ENCODE results near the gene GRIA3.
"Not testable (repeated sequence)": the region's sequence is repeated elsewhere in the genome, so short reads cannot be mapped to it uniquely, and the experiment has no call there.

GRIA3 gene

GRCh38 chrX:123272630-123273029 is 88.6 kb downstream of the GRIA3 start:
- no peak overlapping the region for H3K4me3 ChIP-seq (ENCODE audit: control insufficient read depth, low read depth, low read length)
- no peak for DNase-seq (ENCODE audit: low read depth)
- no peak for TF ChIP-seq CTCF (conservative IDR thresholded peaks at IDR 0.05; ENCODE audit: control insufficient read depth, insufficient read depth, low read depth, low read length)

- TF ChIP-seq CTCF (conservative IDR thresholded peaks at IDR 0.05; ENCODE audit: control insufficient read depth, insufficient read depth, low read depth, low read length) = no peak
- DNase-seq (ENCODE audit: low read depth) = no peak
- H3K4me3 ChIP-seq (ENCODE audit: control insufficient read depth, low read depth, low read length) = no peak overlapping the region
Measured at GRCh38 chrX:123274796-123275195, 90.7 kb downstream of the GRIA3 start.

GRCh38 chrX:123277347-123277746 is 93.3 kb downstream of the GRIA3 start:
- no peak overlapping the region for H3K4me3 ChIP-seq (ENCODE audit: control insufficient read depth, low read depth, low read length)
- DNase-seq (ENCODE audit: low read depth) = no peak
- TF ChIP-seq CTCF (conservative IDR thresholded peaks at IDR 0.05; ENCODE audit: control insufficient read depth, insufficient read depth, low read depth, low read length) = no peak

- H3K4me3 ChIP-seq (ENCODE audit: control insufficient read depth, low read depth, low read length) = no peak overlapping the region
- TF ChIP-seq CTCF (conservative IDR thresholded peaks at IDR 0.05; ENCODE audit: control insufficient read depth, insufficient read depth, low read depth, low read length) = peak; percentile 3
- no peak for DNase-seq (ENCODE audit: low read depth)
Measured at GRCh38 chrX:123277821-123278220, 93.7 kb downstream of the GRIA3 start.

- no peak for TF ChIP-seq CTCF (conservative IDR thresholded peaks at IDR 0.05; ENCODE audit: control insufficient read depth, insufficient read depth, low read depth, low read length)
- H3K4me3 ChIP-seq (ENCODE audit: control insufficient read depth, low read depth, low read length) = no peak overlapping the region
- no peak for DNase-seq (ENCODE audit: low read depth)
Measured at GRCh38 chrX:123282241-123282640, 98.2 kb downstream of the GRIA3 start.

GRCh38 chrX:123283407-123283806 is 99.3 kb downstream of the GRIA3 start:
- not testable (repeated sequence) for H3K4me3 ChIP-seq (ENCODE audit: control insufficient read depth, low read depth, low read length); DNase-seq (ENCODE audit: low read depth)

- no peak overlapping the region for H3K4me3 ChIP-seq (ENCODE audit: control insufficient read depth, low read depth, low read length)
- DNase-seq (ENCODE audit: low read depth) = no peak
- TF ChIP-seq CTCF (conservative IDR thresholded peaks at IDR 0.05; ENCODE audit: control insufficient read depth, insufficient read depth, low read depth, low read length) = no peak
Measured at GRCh38 chrX:123291623-123292022, 107.5 kb downstream of the GRIA3 start.
